Gastroesophageal sphincter (tissue), 3 donors: ENCODE measurements around the gene KRTAP5-1.

Experiments
- EP300 ChIP-seq: sonication (generic); formaldehyde crosslinking; IDR thresholded peaks from one replicate; pipeline ENCODE4 v1.6.1; 2017; ENCODE audit warnings: antibody characterized with exemption, mild to moderate bottlenecking
- TF ChIP-seq, protein P1 (sequence below), 4 experiments: fragments of 200-600 bp in 2 of 4; fragments of 450-650 bp in 2 of 4; sonication (generic) in 1 of 4; IDR thresholded peaks; one replicate each; pipeline ENCODE4 v1.5.1; 2017 to 2019; ENCODE audit warnings: antibody characterized with exemption in 4 of 4, mild to moderate bottlenecking in 2 of 4, moderate library complexity in 2 of 4

- TF ChIP-seq, protein P1, sequence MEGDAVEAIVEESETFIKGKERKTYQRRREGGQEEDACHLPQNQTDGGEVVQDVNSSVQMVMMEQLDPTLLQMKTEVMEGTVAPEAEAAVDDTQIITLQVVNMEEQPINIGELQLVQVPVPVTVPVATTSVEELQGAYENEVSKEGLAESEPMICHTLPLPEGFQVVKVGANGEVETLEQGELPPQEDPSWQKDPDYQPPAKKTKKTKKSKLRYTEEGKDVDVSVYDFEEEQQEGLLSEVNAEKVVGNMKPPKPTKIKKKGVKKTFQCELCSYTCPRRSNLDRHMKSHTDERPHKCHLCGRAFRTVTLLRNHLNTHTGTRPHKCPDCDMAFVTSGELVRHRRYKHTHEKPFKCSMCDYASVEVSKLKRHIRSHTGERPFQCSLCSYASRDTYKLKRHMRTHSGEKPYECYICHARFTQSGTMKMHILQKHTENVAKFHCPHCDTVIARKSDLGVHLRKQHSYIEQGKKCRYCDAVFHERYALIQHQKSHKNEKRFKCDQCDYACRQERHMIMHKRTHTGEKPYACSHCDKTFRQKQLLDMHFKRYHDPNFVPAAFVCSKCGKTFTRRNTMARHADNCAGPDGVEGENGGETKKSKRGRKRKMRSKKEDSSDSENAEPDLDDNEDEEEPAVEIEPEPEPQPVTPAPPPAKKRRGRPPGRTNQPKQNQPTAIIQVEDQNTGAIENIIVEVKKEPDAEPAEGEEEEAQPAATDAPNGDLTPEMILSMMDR (IDR thresholded peaks at IDR 0.05): no peak
- no peak for TF ChIP-seq EP300
These were observed 45.2 kb upstream of the KRTAP5-1 start for GRCh38 chr11:1630271-1630670.
